Small intestine (tissue), 7 donors: ENCODE data around the gene LHFPL6. TPM values are rescaled to one million over a fixed set of nuclear protein-coding genes. Genes with fewer than 3 reads are reported as not detected.

Experiments
- DNase-seq, 2 donors: peaks; one replicate each; pipeline versions ENCODE4 v3.0.0 to v3.0.0-alpha.2; 2013
- FAIRE-seq: peaks from 2 replicates; lab custom pipeline; 2012; peaks lifted over from hg19 to GRCh38; lab: Jason Lieb, UNC
- H3K27ac ChIP-seq, 3 donors: one replicate each; pipeline ENCODE4 v1.5.1; 2013; ENCODE audit warnings: low read length in 2 of 3, mild to moderate bottlenecking in 2 of 3, control low read depth in 1 of 3, inconsistent platforms in 1 of 3, low read depth in 1 of 3, moderate library complexity in 1 of 3
- H3K27me3 ChIP-seq, 3 donors: one replicate each; pipeline ENCODE4 v1.6.1; 2013; ENCODE audit warnings: low read length in 3 of 3, inconsistent platforms in 1 of 3; ENCODE audit not compliant: control insufficient read depth in 3 of 3, insufficient read depth in 3 of 3
- H3K36me3 ChIP-seq, 3 donors: one replicate each; pipeline ENCODE4 v1.6.1; 2013; ENCODE audit warnings: low read length in 3 of 3, inconsistent platforms in 1 of 3, low read depth in 1 of 3, mild to moderate bottlenecking in 1 of 3, moderate library complexity in 1 of 3; ENCODE audit not compliant: control insufficient read depth in 3 of 3, insufficient read depth in 2 of 3
- H3K4me1 ChIP-seq, 3 donors: one replicate each; pipeline ENCODE4 v1.6.1; 2013; ENCODE audit warnings: low read length in 2 of 3, inconsistent platforms in 1 of 3, low read depth in 1 of 3, mild to moderate bottlenecking in 1 of 3, moderate library complexity in 1 of 3; ENCODE audit not compliant: control insufficient read depth in 3 of 3, insufficient read depth in 2 of 3
- H3K4me3 ChIP-seq, 3 donors: one replicate each; pipeline ENCODE4 v1.5.1; 2013; ENCODE audit warnings: low read length in 3 of 3, control low read depth in 1 of 3, inconsistent platforms in 1 of 3, low read depth in 1 of 3, mild to moderate bottlenecking in 1 of 3, moderate library complexity in 1 of 3
- H3K9me3 ChIP-seq, 2 donors: one replicate each; pipeline ENCODE4 v1.6.1; 2013; ENCODE audit warnings: low read depth in 1 of 2, low read length in 1 of 2; ENCODE audit not compliant: control insufficient read depth in 2 of 2, insufficient read depth in 1 of 2
- WGBS, 3 donors: extraction: QIAGEN DNeasy Blood & Tissue Kit; methylation state at CpG; one replicate each; pipeline ENCODE4 v1.1.7; 2013; 5-methylcytosine and 5-hydroxymethylcytosine counted together
- polyA plus RNA-seq, 4 donors: library from polyadenylated mRNA; stranded (reverse) in 3 of 4; unstranded in 1 of 4; fragments of 200-250 nt in 3 of 4; fragments of 120-200 nt in 1 of 4; gene quantifications; one replicate each; pipeline versions ENCODE4 v1.2.1 to v1.2.3, GENCODE V29; 2013
- donor health status: healthy with polysubstance abuse.
- donor health status: control.
- donor health status: control.
- donor health status: Bipolar disorder and iron deficiency.
- donor health status: healthy.

LHFPL6 gene
- polyA plus RNA-seq, 4 donors, result 0.22 to 19.9 (median 5.1) TPM

DNA sequence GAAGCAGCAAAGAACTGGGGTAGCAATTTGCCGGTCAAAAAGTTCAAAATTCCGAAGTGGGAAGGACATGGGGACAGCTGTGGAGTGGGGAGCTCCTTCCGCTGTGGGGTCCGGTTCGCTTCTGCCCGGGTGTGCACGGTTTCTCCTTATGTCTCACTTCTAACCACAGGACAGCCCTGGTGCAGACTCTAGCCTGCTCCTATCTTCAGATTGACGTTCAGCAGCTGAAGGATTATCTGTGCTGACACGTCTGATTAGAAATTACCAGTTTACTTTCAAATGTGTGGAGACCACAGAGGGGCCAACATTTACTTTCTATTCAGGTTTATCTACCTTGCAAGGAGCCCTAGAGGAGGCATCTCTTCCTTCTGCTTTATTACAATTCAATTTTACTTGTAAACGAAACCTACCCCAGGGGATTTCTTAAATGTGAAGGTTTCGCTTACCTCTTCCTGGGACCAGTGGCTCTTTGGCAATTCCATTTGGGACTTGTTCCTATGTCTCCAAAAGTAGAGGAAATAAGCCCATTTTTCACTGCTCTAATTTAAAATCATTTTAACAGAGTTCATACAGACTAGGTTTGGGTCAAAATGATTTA, 27.3 kb downstream of the LHFPL6 start:
- H3K27me3 ChIP-seq, result no peaks in the 10 kb centered on the region
- no peak overlapping the region for H3K4me3 ChIP-seq
- WGBS, 3 donors, result 80 to 85% (median 82%) methylated on average over 11 of the region's 11 CpGs
- no peak for DNase-seq
- H3K27ac ChIP-seq, result no peak overlapping the region
- H3K9me3 ChIP-seq, result no peaks in the 10 kb centered on the region
- no peak for FAIRE-seq
- H3K4me1 ChIP-seq, result no peaks in the 10 kb centered on the region
- H3K36me3 ChIP-seq, result no peaks in the 10 kb centered on the region

DNA sequence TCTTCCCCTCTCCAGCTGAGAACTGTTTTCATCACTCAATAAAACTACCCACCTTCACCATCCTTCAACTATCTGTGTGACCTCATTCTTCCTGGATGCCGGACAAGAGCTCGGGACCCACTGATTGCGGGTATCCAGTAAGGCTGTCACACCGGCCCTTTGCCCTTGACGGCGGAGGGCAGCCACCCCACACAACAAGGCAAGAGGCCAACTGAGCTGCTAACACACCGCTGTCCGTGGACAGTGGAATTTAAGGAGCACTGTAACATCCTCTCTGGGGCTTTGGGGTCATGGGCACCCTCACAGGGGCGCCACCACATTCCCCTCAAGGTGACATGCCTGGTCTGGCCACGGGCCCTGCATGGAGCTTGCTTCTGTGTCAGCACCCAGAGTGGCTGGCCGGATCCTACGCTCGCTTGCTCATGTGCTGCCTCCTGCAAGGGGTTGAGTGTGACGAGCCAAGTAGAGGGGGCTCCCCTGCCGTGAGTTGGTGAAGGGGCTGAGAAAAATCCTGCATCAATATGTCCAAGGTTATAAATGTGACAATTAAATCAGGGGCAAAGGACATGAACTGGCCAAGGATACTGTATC, 31.4 kb downstream of the LHFPL6 start:
- no peak overlapping the region for H3K27ac ChIP-seq
- DNase-seq, result no peak
- no peak for FAIRE-seq
- 88 to 92% (median 90%) methylated on average over 15 of the region's 15 CpGs for WGBS, 3 donors
- no peaks in the 10 kb centered on the region for H3K36me3 ChIP-seq
- no peaks in the 10 kb centered on the region for H3K27me3 ChIP-seq
- no peak overlapping the region for H3K4me3 ChIP-seq
- H3K9me3 ChIP-seq, result no peaks in the 10 kb centered on the region
- no peaks in the 10 kb centered on the region for H3K4me1 ChIP-seq

- Histone ChIP-seq H3K4me1 (no peaks in the 10 kb centered on the region), H3K27ac (no peak overlapping the region), H3K4me3 (no peak overlapping the region), H3K27me3 (no peaks in the 10 kb centered on the region), H3K9me3 (no peaks in the 10 kb centered on the region), H3K36me3 (no peaks in the 10 kb centered on the region)
- WGBS, 3 donors, result 59 to 75% (median 72%) methylated on average over 1 of the region's 1 CpG
- no peak for DNase-seq
- FAIRE-seq, result no peak
Measured at GRCh38 chr13:39567569-39567968, 35.4 kb downstream of the LHFPL6 start.

DNA sequence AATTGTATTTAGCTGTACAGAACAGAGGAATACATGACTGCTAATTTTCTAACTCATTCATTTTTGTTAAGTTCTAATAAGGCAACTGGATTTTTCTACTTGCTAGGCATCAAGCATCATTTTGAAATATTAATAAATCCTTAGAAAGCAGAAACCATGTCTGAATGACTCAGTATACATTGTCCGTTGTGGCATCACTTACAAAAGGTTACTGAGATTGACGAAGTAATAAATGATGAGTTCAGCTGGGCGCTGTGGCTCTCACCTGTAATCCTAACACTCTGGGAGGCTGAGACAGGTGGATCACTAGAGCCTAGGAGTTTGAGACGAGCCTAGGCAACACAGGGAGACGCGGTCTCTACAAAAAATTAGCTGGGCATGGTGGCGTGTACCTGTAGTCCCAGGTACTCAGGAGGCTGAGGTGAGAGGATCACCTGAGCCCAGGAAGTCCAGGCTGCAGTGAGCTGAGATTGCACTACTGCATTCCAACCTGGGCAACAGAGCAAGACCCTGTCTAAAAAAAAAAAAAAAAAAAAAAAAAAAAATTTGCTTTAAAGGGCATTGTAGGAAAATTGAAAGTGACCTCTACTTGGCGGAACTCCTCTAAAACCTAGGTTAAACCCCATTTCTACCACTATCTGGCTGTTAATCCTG, 36.6 kb downstream of the LHFPL6 start:
- H3K36me3 ChIP-seq, result no peaks in the 10 kb centered on the region
- H3K4me1 ChIP-seq, result no peaks in the 10 kb centered on the region
- DNase-seq (no peak), FAIRE-seq (no peak)
- H3K27ac ChIP-seq, result no peak overlapping the region
- no peaks in the 10 kb centered on the region for H3K9me3 ChIP-seq
- no peaks in the 10 kb centered on the region for H3K27me3 ChIP-seq
- no peak overlapping the region for H3K4me3 ChIP-seq
- WGBS, 3 donors, result 72 to 89% (median 77%) methylated on average over 8 of the region's 8 CpGs

GRCh38 chr13:39565036-39565949, 37.7 kb downstream of the LHFPL6 start:
- Histone ChIP-seq H3K9me3 (no peaks in the 10 kb centered on the region), H3K4me1 (no peaks in the 10 kb centered on the region), H3K36me3 (no peaks in the 10 kb centered on the region), H3K4me3 (no peak overlapping the region), H3K27me3 (no peaks in the 10 kb centered on the region), H3K27ac (no peak overlapping the region)
- FAIRE-seq (no peak), DNase-seq (no peak)
- 51 to 57% (median 53%) methylated on average over 6 of the region's 6 CpGs for WGBS, 3 donors

DNA sequence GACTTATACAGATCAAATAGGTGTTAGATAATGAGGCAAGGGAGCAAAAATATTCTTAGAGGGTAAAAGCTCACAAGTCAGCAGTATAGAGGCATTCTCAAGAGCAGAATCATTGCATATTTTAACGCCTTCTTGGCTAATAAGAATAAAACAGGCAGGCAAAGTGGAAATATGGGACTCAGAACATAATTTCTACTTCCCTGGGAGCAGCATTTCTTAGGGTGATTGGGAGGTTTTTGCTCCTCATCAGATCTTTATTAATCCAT, 39.6 kb downstream of the LHFPL6 start:
- WGBS, 3 donors, result 81 to 88% (median 87%) methylated on average over 1 of the region's 1 CpG
- Histone ChIP-seq H3K27me3 (no peaks in the 10 kb centered on the region), H3K36me3 (no peaks in the 10 kb centered on the region), H3K27ac (no peak overlapping the region), H3K4me1 (no peaks in the 10 kb centered on the region), H3K4me3 (no peak overlapping the region), H3K9me3 (no peaks in the 10 kb centered on the region)
- no peak for FAIRE-seq
- DNase-seq, result no peak

GRCh38 chr13:39561971-39562370, 41.0 kb downstream of the LHFPL6 start:
- Histone ChIP-seq H3K27ac (no peak overlapping the region), H3K4me1 (no peaks in the 10 kb centered on the region), H3K9me3 (no peaks in the 10 kb centered on the region), H3K36me3 (no peaks in the 10 kb centered on the region), H3K27me3 (no peaks in the 10 kb centered on the region), H3K4me3 (no peak overlapping the region)
- DNase-seq (no peak), FAIRE-seq (no peak)
- 75 to 89% (median 84%) methylated on average over 1 of the region's 1 CpG for WGBS, 3 donors

- FAIRE-seq, result no peak
Measured at GRCh38 chr13:39559847-39560246, 43.1 kb downstream of the LHFPL6 start.

More at GRCh38 chr13:39559847-39560246, 43.1 kb downstream of the LHFPL6 start:
- H3K4me1 ChIP-seq, result no peaks in the 10 kb centered on the region
- no peaks in the 10 kb centered on the region for H3K36me3 ChIP-seq
- no peaks in the 10 kb centered on the region for H3K9me3 ChIP-seq
- WGBS, 3 donors, result 79 to 90% (median 81%) methylated on average over 3 of the region's 3 CpGs
- DNase-seq, result no peak
- H3K4me3 ChIP-seq, result no peak overlapping the region
- H3K27ac ChIP-seq, result no peak overlapping the region
- no peaks in the 10 kb centered on the region for H3K27me3 ChIP-seq
